ENCODE data around the gene DRG2.

DRG2 gene

DNA sequence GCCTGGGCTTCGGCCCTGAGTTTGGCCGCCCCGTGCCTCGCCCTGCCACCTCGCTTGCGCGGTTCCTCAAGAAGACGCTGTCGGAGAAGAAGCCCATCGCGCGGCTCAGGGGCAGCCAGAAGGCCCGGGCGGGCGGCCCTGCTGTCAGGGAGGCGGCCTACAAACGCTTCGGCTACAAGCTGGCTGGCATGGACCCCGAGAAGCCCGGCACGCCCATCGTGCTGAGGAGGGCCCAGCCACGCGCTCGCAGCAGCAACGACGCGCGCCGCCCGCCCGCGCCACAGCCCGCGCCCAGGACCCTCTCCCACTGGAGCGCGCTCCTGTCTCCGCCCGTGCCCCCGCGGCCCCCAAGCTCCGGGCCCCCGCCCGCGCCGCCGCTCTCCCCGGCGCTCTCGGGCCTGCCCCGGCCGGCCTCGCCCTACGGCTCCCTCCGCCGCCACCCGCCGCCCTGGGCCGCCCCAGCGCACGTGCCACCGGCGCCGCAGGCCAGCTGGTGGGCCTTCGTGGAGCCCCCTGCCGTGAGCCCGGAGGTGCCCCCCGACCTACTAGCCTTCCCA lies 32.8 kb downstream of the DRG2 start:
- TF ChIP-seq EZH2 (IDR thresholded peaks at IDR 0.05; ENCODE audit: borderline replicate concordance, low read depth, low read length, severe bottlenecking), result no peak
- no peak for TF ChIP-seq CTCF (IDR thresholded peaks at IDR 0.05; ENCODE audit: borderline replicate concordance, extremely low read depth, low read length, poor library complexity, severe bottlenecking)
- ATAC-seq (ENCODE audit: insufficient read depth, low read depth) (no peak), DNase-seq (no peak)
- H3K4me1 ChIP-seq (ENCODE audit: insufficient read depth, low read length), result no peaks in the 10 kb centered on the region
- H3K36me3 ChIP-seq (ENCODE audit: insufficient read depth, low read length), result no peaks in the 10 kb centered on the region
- no peak overlapping the region for H3K9ac ChIP-seq (ENCODE audit: low read depth, low read length)
- no peak overlapping the region for H2AFZ ChIP-seq (ENCODE audit: low read depth, low read length)
- H3K27ac ChIP-seq (ENCODE audit: low read length), result no peak overlapping the region
- peaks cover 15% of the 10 kb centered on the region for H3K9me3 ChIP-seq (ENCODE audit: insufficient read depth, low read length, severe bottlenecking)
- H3K79me2 ChIP-seq (ENCODE audit: insufficient read depth, low read length), result no peaks in the 10 kb centered on the region
- H3K4me3 ChIP-seq (ENCODE audit: low read depth in 1 of 2, low read length in 2 of 2), result no peak overlapping the region
- H3K4me2 ChIP-seq (ENCODE audit: insufficient read depth, low read length), result no peak overlapping the region
- H3K27me3 ChIP-seq (ENCODE audit: insufficient read depth, low read length, poor library complexity), result no peaks in the 10 kb centered on the region
- H4K20me1 ChIP-seq (ENCODE audit: insufficient read depth, low read length), result no peaks in the 10 kb centered on the region

GRCh38 chr17:18121144-18121910 lies 33.6 kb downstream of the DRG2 start:
- no peak for ATAC-seq (ENCODE audit: insufficient read depth, low read depth)
- Histone ChIP-seq H3K4me3 (ENCODE audit: low read depth in 1 of 2, low read length in 2 of 2) (no peak overlapping the region), H3K79me2 (ENCODE audit: insufficient read depth, low read length) (no peaks in the 10 kb centered on the region), H4K20me1 (ENCODE audit: insufficient read depth, low read length) (no peaks in the 10 kb centered on the region), H3K9ac (ENCODE audit: low read depth, low read length) (no peak overlapping the region), H2AFZ (ENCODE audit: low read depth, low read length) (no peak overlapping the region), H3K36me3 (ENCODE audit: insufficient read depth, low read length) (no peaks in the 10 kb centered on the region), H3K9me3 (ENCODE audit: insufficient read depth, low read length, severe bottlenecking) (peaks cover 15% of the 10 kb centered on the region), H3K27me3 (ENCODE audit: insufficient read depth, low read length, poor library complexity) (no peaks in the 10 kb centered on the region), H3K27ac (ENCODE audit: low read length) (no peak overlapping the region), H3K4me2 (ENCODE audit: insufficient read depth, low read length) (no peak overlapping the region), H3K4me1 (ENCODE audit: insufficient read depth, low read length) (no peaks in the 10 kb centered on the region)
- no peak for DNase-seq
- TF ChIP-seq EZH2 (IDR thresholded peaks at IDR 0.05; ENCODE audit: borderline replicate concordance, low read depth, low read length, severe bottlenecking) (no peak), CTCF (IDR thresholded peaks at IDR 0.05; ENCODE audit: borderline replicate concordance, extremely low read depth, low read length, poor library complexity, severe bottlenecking) (no peak)

DNA sequence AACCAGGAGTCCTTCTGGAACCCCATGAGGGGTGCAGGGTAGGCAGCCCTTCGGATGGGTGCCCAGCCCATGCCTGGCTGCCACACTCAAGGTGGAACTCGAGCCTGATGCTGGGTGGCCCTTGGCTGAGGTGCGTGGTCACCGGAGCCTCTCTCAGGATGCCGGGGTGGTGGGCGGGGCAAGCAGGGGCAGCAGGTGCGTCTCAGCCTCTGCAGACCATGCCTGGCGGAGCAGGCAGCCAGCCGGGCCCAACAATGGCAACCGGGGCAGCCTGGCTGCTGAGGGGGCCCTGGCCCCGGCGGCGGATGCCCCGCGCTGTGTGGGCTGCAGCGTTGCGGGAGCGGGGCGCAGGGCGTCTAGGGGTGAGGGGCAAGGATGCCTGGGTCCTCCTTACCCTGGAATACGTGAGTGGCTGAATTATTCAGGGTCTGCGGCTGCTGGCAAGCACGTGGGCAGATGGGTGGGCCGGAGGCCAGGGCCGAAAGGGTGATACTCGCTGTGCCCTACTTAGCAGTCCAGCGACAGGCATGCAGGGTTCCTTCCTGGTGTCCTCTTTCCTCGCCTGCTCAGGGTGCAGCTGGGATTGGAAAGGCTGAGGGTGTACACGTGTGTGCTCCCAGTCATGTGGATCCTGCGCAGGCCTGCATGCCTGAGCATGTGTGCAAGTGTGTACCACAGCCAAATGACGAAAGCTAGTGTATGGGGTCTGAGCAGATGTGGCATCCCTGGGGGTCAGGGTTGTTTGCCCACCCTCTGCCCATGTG lies 35.4 kb downstream of the DRG2 start:
- no peak overlapping the region for H2AFZ ChIP-seq (ENCODE audit: low read depth, low read length)
- peaks cover 15% of the 10 kb centered on the region for H3K9me3 ChIP-seq (ENCODE audit: insufficient read depth, low read length, severe bottlenecking)
- H3K4me3 ChIP-seq (ENCODE audit: low read depth in 1 of 2, low read length in 2 of 2), result no peak overlapping the region
- no peaks in the 10 kb centered on the region for H3K4me1 ChIP-seq (ENCODE audit: insufficient read depth, low read length)
- TF ChIP-seq CTCF (IDR thresholded peaks at IDR 0.05; ENCODE audit: borderline replicate concordance, extremely low read depth, low read length, poor library complexity, severe bottlenecking) (no peak), EZH2 (IDR thresholded peaks at IDR 0.05; ENCODE audit: borderline replicate concordance, low read depth, low read length, severe bottlenecking) (no peak)
- H3K79me2 ChIP-seq (ENCODE audit: insufficient read depth, low read length), result no peaks in the 10 kb centered on the region
- no peak overlapping the region for H3K27ac ChIP-seq (ENCODE audit: low read length)
- no peaks in the 10 kb centered on the region for H3K27me3 ChIP-seq (ENCODE audit: insufficient read depth, low read length, poor library complexity)
- no peaks in the 10 kb centered on the region for H3K36me3 ChIP-seq (ENCODE audit: insufficient read depth, low read length)
- H3K4me2 ChIP-seq (ENCODE audit: insufficient read depth, low read length), result no peak overlapping the region
- no peaks in the 10 kb centered on the region for H4K20me1 ChIP-seq (ENCODE audit: insufficient read depth, low read length)
- no peak for DNase-seq
- no peak for ATAC-seq (ENCODE audit: insufficient read depth, low read depth)
- H3K9ac ChIP-seq (ENCODE audit: low read depth, low read length), result no peak overlapping the region
